CD4-positive, alpha-beta T cell treated with Interleukin-17A for 4 hours (primary cell): Measurements from ENCODE around the gene TAS2R31.
"Not testable (repeated sequence)": the region's sequence is repeated elsewhere in the genome, so short reads cannot be mapped to it uniquely, and the experiment has no call there.

Experiments
- DNase-seq: peaks from one replicate; pipeline ENCODE4 v3.0.0-alpha.2; 2020; ENCODE audit warnings: mixed read lengths

The TAS2R31 gene

GRCh38 chr12:11031307-11031706 lies at the start of gene TAS2R31:
Gene TAS2R31 (minus strand): TSS chr12:11031407. CDS start chr12:11031335, 72 bp downstream.
- no peak for DNase-seq

- no peak for DNase-seq
Measured at GRCh38 chr12:11078246-11078645, 47.0 kb upstream of the TAS2R31 start.

GRCh38 chr12:11075642-11076041 lies 44.4 kb upstream of the TAS2R31 start:
- DNase-seq: no peak

GRCh38 chr12:11071414-11071813 lies 40.2 kb upstream of the TAS2R31 start:
- DNase-seq: no peak

GRCh38 chr12:11070999-11071398 lies 39.8 kb upstream of the TAS2R31 start:
- no peak for DNase-seq

GRCh38 chr12:11069854-11070365 lies 38.7 kb upstream of the TAS2R31 start:
- no peak for DNase-seq

- no peak for DNase-seq
Measured at GRCh38 chr12:11067514-11067913, 36.3 kb upstream of the TAS2R31 start.

- DNase-seq: not testable (repeated sequence)
Measured at GRCh38 chr12:11062194-11062593, 31.0 kb upstream of the TAS2R31 start, which contains the start of gene TAS2R46. Gene TAS2R46 (minus strand): TSS chr12:11062294. CDS start chr12:11062294, 0 bp downstream.

GRCh38 chr12:11059784-11060183 lies 28.6 kb upstream of the TAS2R31 start:
- no peak for DNase-seq

- DNase-seq: no peak
Measured at GRCh38 chr12:11059041-11059440, 27.8 kb upstream of the TAS2R31 start.

- no peak for DNase-seq
Measured at GRCh38 chr12:11055306-11055705, 24.1 kb upstream of the TAS2R31 start.

GRCh38 chr12:11049806-11050531 lies 18.8 kb upstream of the TAS2R31 start:
- DNase-seq: not testable (repeated sequence)

- not testable (repeated sequence) for DNase-seq
Measured at GRCh38 chr12:11041366-11041765, 10.2 kb upstream of the TAS2R31 start.

- no peak for DNase-seq
Measured at GRCh38 chr12:11040162-11040561, 9.0 kb upstream of the TAS2R31 start.

GRCh38 chr12:11039171-11039570 lies 8.0 kb upstream of the TAS2R31 start:
- DNase-seq: no peak

- not testable (repeated sequence) for DNase-seq
Measured at GRCh38 chr12:11033959-11034358, 2.8 kb upstream of the TAS2R31 start.

GRCh38 chr12:11026118-11026517 lies 5.1 kb downstream of the TAS2R31 start:
- no peak for DNase-seq

GRCh38 chr12:11023387-11023786 lies 7.8 kb downstream of the TAS2R31 start:
- DNase-seq: no peak

GRCh38 chr12:11022520-11022919 lies 8.7 kb downstream of the TAS2R31 start, which contains the start of gene TAS2R19:
Gene TAS2R19 (minus strand): TSS chr12:11022620. CDS start chr12:11022571, 49 bp downstream.
- no peak for DNase-seq

GRCh38 chr12:11016937-11017336 lies 14.3 kb downstream of the TAS2R31 start:
- no peak for DNase-seq

- DNase-seq: no peak
Measured at GRCh38 chr12:11015775-11016430, 15.3 kb downstream of the TAS2R31 start.

- no peak for DNase-seq
Measured at GRCh38 chr12:11014234-11014633, 17.0 kb downstream of the TAS2R31 start.

GRCh38 chr12:11007608-11008007 lies 23.6 kb downstream of the TAS2R31 start:
- no peak for DNase-seq

- no peak for DNase-seq
Measured at GRCh38 chr12:10998204-10998603, 33.0 kb downstream of the TAS2R31 start, which contains the start of gene TAS2R20. Gene TAS2R20 (minus strand): TSS chr12:10998304. CDS start chr12:10997875, 429 bp downstream.
